WI38 (cell line): ENCODE measurements around the gene UNC50.

Experiments used
- H3K4me3 ChIP-seq: 2 replicates; pipeline ENCODE4 v1.5.1; 2011; ENCODE audit warnings: low read depth, mild to moderate bottlenecking, control low read depth, low read length
- CTCF ChIP-seq: IDR thresholded peaks from 2 replicates; pipeline ENCODE4 v1.5.1; 2012; ENCODE audit warnings: low read depth, mild to moderate bottlenecking, control low read depth, low read length

UNC50 gene

DNA sequence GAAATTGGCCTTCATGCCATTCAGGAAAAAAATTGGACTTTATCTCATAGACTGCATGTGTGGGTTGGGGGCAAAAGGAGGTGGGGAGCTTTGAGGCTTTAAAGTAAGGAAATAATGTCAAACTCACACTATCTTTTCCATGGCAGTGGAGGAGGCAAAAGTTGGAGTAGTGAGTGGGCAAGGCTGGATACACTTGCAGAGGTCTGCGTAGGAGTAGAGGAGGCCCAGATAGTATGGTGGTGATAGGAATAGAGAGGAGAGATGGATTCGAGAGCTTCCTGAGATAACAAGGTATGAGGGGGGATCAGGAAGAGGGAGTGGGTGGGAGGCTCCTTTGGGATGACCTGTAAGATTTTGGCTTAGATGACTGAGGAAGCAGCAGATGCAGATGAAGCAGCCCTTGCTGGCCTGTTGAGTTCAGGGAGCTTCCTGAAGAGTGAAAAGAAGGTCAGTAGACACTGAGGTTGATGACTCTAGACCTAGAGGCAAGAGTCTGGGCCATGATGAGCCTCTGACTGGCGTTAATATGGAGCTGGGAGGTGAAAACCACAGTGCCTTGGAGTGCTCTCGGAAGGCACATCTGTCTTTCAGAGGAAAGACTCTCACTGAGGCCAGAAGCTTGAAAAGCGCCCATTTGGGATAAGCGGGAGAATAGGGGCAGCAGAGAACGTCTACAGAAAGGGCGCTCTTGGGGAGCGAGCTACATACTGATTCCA is 5.8 kb downstream of the UNC50 start:
- H3K4me3 ChIP-seq = no peak overlapping the region
- TF ChIP-seq CTCF = no peak

- H3K4me3 ChIP-seq = no peak overlapping the region
- no peak for TF ChIP-seq CTCF
Measured at GRCh38 chr2:98615481-98615880, 7.1 kb downstream of the UNC50 start.

DNA sequence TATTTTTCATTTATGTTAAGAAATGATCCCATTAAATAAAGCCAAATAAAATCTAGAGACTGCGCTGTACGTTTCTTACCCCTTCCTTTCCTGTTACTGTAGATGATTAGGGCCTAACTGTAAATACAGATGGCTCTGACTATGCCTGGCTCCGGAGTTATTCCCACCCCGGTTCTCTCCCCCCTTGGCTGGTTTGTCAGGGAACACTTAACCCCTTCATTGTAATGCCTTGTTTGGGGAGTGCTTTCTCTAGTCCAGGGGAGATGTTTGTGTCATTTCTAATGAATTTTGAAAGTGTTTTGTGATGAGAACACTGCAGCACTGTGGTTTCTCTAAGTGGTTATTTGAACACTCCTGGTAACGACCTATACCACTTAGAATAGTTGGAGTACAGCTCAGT is 8.8 kb downstream of the UNC50 start:
- no peak for TF ChIP-seq CTCF

GRCh38 chr2:98623657-98624056 is 15.3 kb downstream of the UNC50 start:
- no peak overlapping the region for H3K4me3 ChIP-seq
- TF ChIP-seq CTCF = no peak

More for the DNA sequence above, 8.8 kb downstream of the UNC50 start:
- no peak overlapping the region for H3K4me3 ChIP-seq

DNA sequence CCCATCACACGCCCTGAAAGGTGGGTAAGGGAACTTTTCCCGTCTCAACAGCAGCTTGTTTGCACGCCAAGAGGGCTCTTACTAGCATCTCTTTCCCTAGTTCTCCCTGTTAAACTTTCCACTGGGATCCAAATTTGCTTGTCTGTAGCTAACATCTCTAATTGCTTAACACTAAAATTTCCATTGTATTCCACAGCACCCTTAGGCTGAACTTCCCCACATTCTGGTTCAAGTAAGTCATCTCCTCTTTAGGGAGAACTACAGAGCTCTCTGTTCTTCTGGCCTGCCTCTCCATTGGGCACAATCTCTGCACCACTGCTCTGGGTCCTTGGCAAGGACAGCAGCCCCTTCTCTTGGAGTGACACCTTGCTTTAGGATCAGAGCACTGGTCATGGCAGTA is 24.0 kb downstream of the UNC50 start:
- H3K4me3 ChIP-seq = no peak overlapping the region
- no peak for TF ChIP-seq CTCF

DNA sequence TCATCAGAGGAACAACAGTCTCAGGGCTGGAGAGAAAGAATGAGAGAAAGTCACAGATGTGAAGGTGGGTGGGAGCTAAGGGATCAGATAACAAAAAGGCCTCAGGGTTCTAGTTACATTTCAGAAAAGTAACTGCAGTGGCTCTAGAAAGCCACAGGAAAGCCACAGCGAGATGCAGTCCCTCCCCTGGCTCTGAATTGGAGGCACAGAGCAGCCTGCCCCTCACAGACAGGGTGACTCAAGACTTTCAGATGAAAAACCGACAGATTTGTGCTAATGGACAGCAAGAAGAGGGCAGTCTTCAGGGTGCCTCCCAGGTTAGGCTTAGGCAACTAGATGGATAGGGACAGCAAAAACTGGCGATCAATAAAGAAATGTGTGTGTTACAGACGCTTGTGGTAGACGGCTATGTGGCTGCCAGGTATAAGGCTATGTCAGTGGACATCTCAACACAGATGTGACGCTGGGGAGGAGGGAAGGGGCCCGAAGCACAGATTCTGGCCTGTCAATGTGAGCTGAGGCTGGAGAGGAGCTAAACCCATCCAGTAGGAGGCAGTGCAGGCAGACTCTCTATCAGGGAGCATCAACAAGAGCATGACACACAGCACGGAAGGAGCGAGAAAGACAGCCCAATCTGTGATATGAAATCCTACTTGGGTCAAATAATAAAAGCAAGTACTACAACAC is 26.2 kb downstream of the UNC50 start:
- no peak overlapping the region for H3K4me3 ChIP-seq
- TF ChIP-seq CTCF = no peak

DNA sequence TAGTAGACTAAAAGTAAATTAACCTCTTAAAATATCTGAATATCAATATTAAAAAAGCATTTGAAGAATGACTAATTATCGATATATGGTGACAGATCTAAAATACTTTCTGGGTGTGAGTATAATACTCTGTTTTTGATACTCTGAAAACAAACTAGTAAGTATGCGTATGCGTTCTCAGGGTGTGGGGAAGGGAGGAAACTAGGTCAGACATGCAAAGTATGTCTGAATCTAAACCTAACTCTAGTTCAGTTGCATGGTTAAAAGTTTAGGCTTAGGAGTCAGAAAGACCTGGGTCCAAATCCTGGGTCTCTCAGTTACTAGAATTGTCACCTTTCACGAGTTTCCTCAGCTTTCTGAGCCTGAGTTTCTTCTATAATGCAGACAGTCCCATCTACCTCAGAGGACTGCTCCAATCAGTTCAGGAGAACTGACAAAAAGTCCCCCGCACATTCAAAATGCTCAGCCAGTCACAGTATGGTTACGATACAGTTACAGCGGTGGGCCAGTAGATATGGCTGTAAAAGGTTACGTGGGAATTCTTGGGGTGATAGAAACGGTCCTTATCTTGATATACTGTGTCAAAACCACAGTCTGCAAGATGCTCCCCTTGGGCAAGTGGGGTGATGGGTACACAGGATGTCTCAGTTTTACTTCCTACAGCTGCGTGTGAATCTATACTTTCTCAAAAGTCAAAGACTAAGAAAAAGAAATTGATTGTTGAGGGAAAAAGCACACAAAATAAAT is 29.2 kb downstream of the UNC50 start:
- H3K4me3 ChIP-seq = no peak overlapping the region

More for the DNA sequence above, 29.2 kb downstream of the UNC50 start:
- TF ChIP-seq CTCF = no peak
